Measurements from ENCODE around the gene EIF4G2.
A peak's percentile ranks its signal among the peaks of the same experiment; 100 is the strongest.

The EIF4G2 gene

GRCh38 chr11:10774811-10775210 is 33.9 kb downstream of the EIF4G2 start:
- Histone ChIP-seq H3K4me1 (ENCODE audit: control insufficient read depth, insufficient read depth, low read length, poor library complexity, severe bottlenecking) (peaks cover 12% of the 10 kb centered on the region), H3K9me3 (ENCODE audit: control insufficient read depth, low read length) (no peaks in the 10 kb centered on the region), H3K4me3 (ENCODE audit: extremely low read depth, insufficient read depth, low read length, poor library complexity, severe bottlenecking) (no peak overlapping the region), H3K27ac (ENCODE audit: low read depth, low read length, severe bottlenecking) (no peak overlapping the region), H3K36me3 (ENCODE audit: control insufficient read depth, insufficient read depth, low read length) (peaks cover 85% of the 10 kb centered on the region)
- 89 to 100% methylated on average over 1 to 2 of the region's 2 CpGs for WGBS, 2 experiments (ENCODE audit: insufficient coverage in 2 of 2)

GRCh38 chr11:10771457-10771856 is 37.3 kb downstream of the EIF4G2 start:
- no peak overlapping the region for H3K4me3 ChIP-seq (ENCODE audit: extremely low read depth, insufficient read depth, low read length, poor library complexity, severe bottlenecking)
- no peaks in the 10 kb centered on the region for H3K4me1 ChIP-seq (ENCODE audit: control insufficient read depth, insufficient read depth, low read length, poor library complexity, severe bottlenecking)
- H3K36me3 ChIP-seq (ENCODE audit: control insufficient read depth, insufficient read depth, low read length), result peaks cover 57% of the 10 kb centered on the region
- WGBS, 2 experiments (ENCODE audit: insufficient coverage in 2 of 2), result 100% methylated on average over 1 of the region's 1 CpG; no CpG with 5 or more reads in 1 of the 2 experiments
- no peak overlapping the region for H3K27ac ChIP-seq (ENCODE audit: low read depth, low read length, severe bottlenecking)
- H3K9me3 ChIP-seq (ENCODE audit: control insufficient read depth, low read length), result no peaks in the 10 kb centered on the region

GRCh38 chr11:10770626-10771254 is 38.0 kb downstream of the EIF4G2 start:
- 50% methylated on average over 1 of the region's 2 CpGs; no CpG with 5 or more reads in 1 of the 2 experiments for WGBS, 2 experiments (ENCODE audit: insufficient coverage in 2 of 2)
- no peaks in the 10 kb centered on the region for H3K9me3 ChIP-seq (ENCODE audit: control insufficient read depth, low read length)
- no peak overlapping the region for H3K27ac ChIP-seq (ENCODE audit: low read depth, low read length, severe bottlenecking)
- peaks cover 54% of the 10 kb centered on the region for H3K36me3 ChIP-seq (ENCODE audit: control insufficient read depth, insufficient read depth, low read length)
- no peak overlapping the region for H3K4me3 ChIP-seq (ENCODE audit: extremely low read depth, insufficient read depth, low read length, poor library complexity, severe bottlenecking)
- H3K4me1 ChIP-seq (ENCODE audit: control insufficient read depth, insufficient read depth, low read length, poor library complexity, severe bottlenecking), result no peaks in the 10 kb centered on the region

GRCh38 chr11:10764412-10764811 is 44.3 kb downstream of the EIF4G2 start:
- H3K36me3 ChIP-seq (ENCODE audit: control insufficient read depth, insufficient read depth, low read length), result peaks cover 61% of the 10 kb centered on the region
- no peak overlapping the region for H3K27ac ChIP-seq (ENCODE audit: low read depth, low read length, severe bottlenecking)
- H3K4me1 ChIP-seq (ENCODE audit: control insufficient read depth, insufficient read depth, low read length, poor library complexity, severe bottlenecking), result peaks cover 5% of the 10 kb centered on the region
- H3K9me3 ChIP-seq (ENCODE audit: control insufficient read depth, low read length), result no peaks in the 10 kb centered on the region
- H3K4me3 ChIP-seq (ENCODE audit: extremely low read depth, insufficient read depth, low read length, poor library complexity, severe bottlenecking), result no peak overlapping the region
- WGBS, 2 experiments (ENCODE audit: insufficient coverage in 2 of 2), result 86 to 98% methylated on average over 7 to 8 of the region's 12 CpGs

GRCh38 chr11:10763766-10764165 is 45.0 kb downstream of the EIF4G2 start:
- Histone ChIP-seq H3K36me3 (ENCODE audit: control insufficient read depth, insufficient read depth, low read length) (peaks cover 68% of the 10 kb centered on the region), H3K4me3 (ENCODE audit: extremely low read depth, insufficient read depth, low read length, poor library complexity, severe bottlenecking) (no peak overlapping the region), H3K27ac (ENCODE audit: low read depth, low read length, severe bottlenecking) (no peak overlapping the region), H3K4me1 (ENCODE audit: control insufficient read depth, insufficient read depth, low read length, poor library complexity, severe bottlenecking) (peaks cover 5% of the 10 kb centered on the region), H3K9me3 (ENCODE audit: control insufficient read depth, low read length) (no peaks in the 10 kb centered on the region)
- WGBS, 2 experiments (ENCODE audit: insufficient coverage in 2 of 2), result 91 to 100% methylated on average over 2 to 3 of the region's 4 CpGs

GRCh38 chr11:10762913-10763421 is 45.8 kb downstream of the EIF4G2 start:
- no peak overlapping the region for H3K4me3 ChIP-seq (ENCODE audit: extremely low read depth, insufficient read depth, low read length, poor library complexity, severe bottlenecking)
- peaks cover 76% of the 10 kb centered on the region for H3K36me3 ChIP-seq (ENCODE audit: control insufficient read depth, insufficient read depth, low read length)
- H3K4me1 ChIP-seq (ENCODE audit: control insufficient read depth, insufficient read depth, low read length, poor library complexity, severe bottlenecking), result peaks cover 5% of the 10 kb centered on the region
- H3K27ac ChIP-seq (ENCODE audit: low read depth, low read length, severe bottlenecking), result no peak overlapping the region
- no peaks in the 10 kb centered on the region for H3K9me3 ChIP-seq (ENCODE audit: control insufficient read depth, low read length)
- WGBS, 2 experiments (ENCODE audit: insufficient coverage in 2 of 2), result 94 to 100% methylated on average over 2 of the region's 4 CpGs

- H3K4me1 ChIP-seq (ENCODE audit: control insufficient read depth, insufficient read depth, low read length, poor library complexity, severe bottlenecking), result peaks cover 5% of the 10 kb centered on the region
- H3K4me3 ChIP-seq (ENCODE audit: extremely low read depth, insufficient read depth, low read length, poor library complexity, severe bottlenecking), result no peak overlapping the region
- H3K36me3 ChIP-seq (ENCODE audit: control insufficient read depth, insufficient read depth, low read length), result peaks cover 84% of the 10 kb centered on the region
- H3K27ac ChIP-seq (ENCODE audit: low read depth, low read length, severe bottlenecking), result no peak overlapping the region
- H3K9me3 ChIP-seq (ENCODE audit: control insufficient read depth, low read length), result no peaks in the 10 kb centered on the region
Measured at GRCh38 chr11:10762185-10762584, 46.5 kb downstream of the EIF4G2 start.

GRCh38 chr11:10761085-10761698 is 47.5 kb downstream of the EIF4G2 start:
- H3K27ac ChIP-seq (ENCODE audit: low read depth, low read length, severe bottlenecking), result no peak overlapping the region
- H3K36me3 ChIP-seq (ENCODE audit: control insufficient read depth, insufficient read depth, low read length), result peaks cover 90% of the 10 kb centered on the region
- no peaks in the 10 kb centered on the region for H3K9me3 ChIP-seq (ENCODE audit: control insufficient read depth, low read length)
- no peak overlapping the region for H3K4me3 ChIP-seq (ENCODE audit: extremely low read depth, insufficient read depth, low read length, poor library complexity, severe bottlenecking)
- peaks cover 5% of the 10 kb centered on the region for H3K4me1 ChIP-seq (ENCODE audit: control insufficient read depth, insufficient read depth, low read length, poor library complexity, severe bottlenecking)
- 89 to 100% methylated on average over 2 of the region's 6 CpGs for WGBS, 2 experiments (ENCODE audit: insufficient coverage in 2 of 2)

GRCh38 chr11:10758957-10759356 is 49.8 kb downstream of the EIF4G2 start:
- peaks cover 88% of the 10 kb centered on the region for H3K36me3 ChIP-seq (ENCODE audit: control insufficient read depth, insufficient read depth, low read length)
- no peak overlapping the region for H3K4me3 ChIP-seq (ENCODE audit: extremely low read depth, insufficient read depth, low read length, poor library complexity, severe bottlenecking)
- WGBS, 2 experiments (ENCODE audit: insufficient coverage in 2 of 2), result 100% methylated on average over 1 of the region's 1 CpG; no CpG with 5 or more reads in 1 of the 2 experiments
- H3K4me1 ChIP-seq (ENCODE audit: control insufficient read depth, insufficient read depth, low read length, poor library complexity, severe bottlenecking), result peaks cover 5% of the 10 kb centered on the region
- no peak overlapping the region for H3K27ac ChIP-seq (ENCODE audit: low read depth, low read length, severe bottlenecking)
- no peaks in the 10 kb centered on the region for H3K9me3 ChIP-seq (ENCODE audit: control insufficient read depth, low read length)

GRCh38 chr11:10752486-10752885 is 56.2 kb downstream of the EIF4G2 start:
- WGBS, 2 experiments (ENCODE audit: insufficient coverage in 2 of 2), result 96 to 98% methylated on average over 5 of the region's 7 CpGs
- Histone ChIP-seq H3K9me3 (ENCODE audit: control insufficient read depth, low read length) (no peaks in the 10 kb centered on the region), H3K4me1 (ENCODE audit: control insufficient read depth, insufficient read depth, low read length, poor library complexity, severe bottlenecking) (no peaks in the 10 kb centered on the region), H3K36me3 (ENCODE audit: control insufficient read depth, insufficient read depth, low read length) (peaks cover 36% of the 10 kb centered on the region), H3K4me3 (ENCODE audit: extremely low read depth, insufficient read depth, low read length, poor library complexity, severe bottlenecking) (no peak overlapping the region), H3K27ac (ENCODE audit: low read depth, low read length, severe bottlenecking) (no peak overlapping the region)

GRCh38 chr11:10752061-10752460 is 56.7 kb downstream of the EIF4G2 start:
- Histone ChIP-seq H3K9me3 (ENCODE audit: control insufficient read depth, low read length) (no peaks in the 10 kb centered on the region), H3K36me3 (ENCODE audit: control insufficient read depth, insufficient read depth, low read length) (peaks cover 31% of the 10 kb centered on the region), H3K4me1 (ENCODE audit: control insufficient read depth, insufficient read depth, low read length, poor library complexity, severe bottlenecking) (no peaks in the 10 kb centered on the region), H3K4me3 (ENCODE audit: extremely low read depth, insufficient read depth, low read length, poor library complexity, severe bottlenecking) (peak overlapping the region; percentile 83), H3K27ac (ENCODE audit: low read depth, low read length, severe bottlenecking) (no peak overlapping the region)
- 80% methylated on average over 1 of the region's 2 CpGs for WGBS, 2 experiments (ENCODE audit: insufficient coverage in 2 of 2)
